PC-3 (cell line): Measurements from ENCODE around the gene NR3C1. TPM values are rescaled to one million over a fixed set of nuclear protein-coding genes. Genes with fewer than 3 reads are reported as not detected.

Experiments used
- ATAC-seq: fragments of 200-7000 bp; cut with Tn5 transposase; 2 replicates; pipeline ENCODE4 v1.9.1; 2020; ENCODE audit warnings: mild to moderate bottlenecking, moderate library complexity
- BruUV-seq: library from RNA; stranded (reverse); fragments of 400-500 nt; replicated peaks from 2 replicates; lab custom pipeline; 2021; lab: Mats Ljungman, UMichigan
- CTCF ChIA-PET: fragments of 300-600 bp; sonication (Branson Sonifier 250); formaldehyde crosslinking; loops from one replicate; lab custom pipeline; 2022; ENCODE audit warnings: antibody characterized with exemption; lab: Charles Lee
- POLR2A ChIA-PET: fragments of 300-600 bp; sonication (Branson Sonifier 250); formaldehyde crosslinking; loops from one replicate; lab custom pipeline; 2022; ENCODE audit warnings: antibody characterized with exemption; ENCODE audit not compliant: unreplicated experiment; lab: Charles Lee
- DNase-seq: peaks from one replicate; pipeline ENCODE4 v3.0.0-alpha.2; 2015
- H2AFZ ChIP-seq: fragments of 300-600 bp; sonication (generic); 2 replicates; pipeline ENCODE4 v1.6.0; 2016; ENCODE audit warnings: antibody characterized with exemption, low read length
- H3F3A ChIP-seq: fragments of 300-600 bp; sonication (generic); one replicate; pipeline ENCODE4 v1.6.0; 2017; ENCODE audit warnings: antibody characterized with exemption, low read length, control low read depth, mild to moderate bottlenecking; ENCODE audit not compliant: unreplicated experiment
- H3K27ac ChIP-seq: fragments of 300-600 bp; sonication (generic); 2 replicates; pipeline ENCODE4 v1.5.1; 2016; ENCODE audit warnings: mild to moderate bottlenecking, low read length
- H3K27me3 ChIP-seq: fragments of 300-600 bp; sonication (generic); 2 replicates; pipeline ENCODE4 v1.6.1; 2016; ENCODE audit warnings: low read length, mixed read lengths
- H3K36me3 ChIP-seq: fragments of 300-600 bp; sonication (generic); 2 replicates; pipeline ENCODE4 v1.6.1; 2016; ENCODE audit warnings: low read depth, mixed run types, low read length, mixed read lengths
- H3K4me1 ChIP-seq: fragments of 300-600 bp; sonication (generic); 2 replicates; pipeline ENCODE4 v1.5.1; 2016; ENCODE audit warnings: low read length; ENCODE audit not compliant: insufficient read depth
- H3K4me2 ChIP-seq: fragments of 300-600 bp; sonication (generic); 2 replicates; pipeline ENCODE4 v1.6.0; 2016; ENCODE audit warnings: low read length
- H3K4me3 ChIP-seq: fragments of 300-600 bp; sonication (generic); 2 replicates; pipeline ENCODE4 v1.5.1; 2016; ENCODE audit warnings: mild to moderate bottlenecking, low read length, mixed read lengths
- H3K79me2 ChIP-seq: fragments of 300-600 bp; sonication (generic); 2 replicates; pipeline ENCODE4 v1.6.1; 2017; ENCODE audit warnings: low read length, mixed read lengths
- H3K9ac ChIP-seq: fragments of 300-600 bp; sonication (generic); 2 replicates; pipeline ENCODE4 v1.6.0; 2016; ENCODE audit warnings: mild to moderate bottlenecking, low read length
- H3K9me2 ChIP-seq: fragments of 300-600 bp; sonication (generic); replicated peaks from 2 replicates; pipeline ENCODE4 v1.6.1; 2016; ENCODE audit warnings: mixed run types, low read length, mixed read lengths
- H3K9me3 ChIP-seq: fragments of 300-600 bp; sonication (generic); 2 replicates; pipeline ENCODE4 v1.6.1; 2016; ENCODE audit warnings: low read length, mixed read lengths
- H4K20me1 ChIP-seq: fragments of 300-600 bp; sonication (generic); 2 replicates; pipeline ENCODE4 v1.6.1; 2016; ENCODE audit warnings: low read length, mixed read lengths
- EZH2 ChIP-seq: fragments of 300-600 bp; sonication (generic); IDR thresholded peaks from one replicate; pipeline ENCODE4 v1.6.1; 2017; ENCODE audit warnings: antibody characterized with exemption, mild to moderate bottlenecking, low read length; ENCODE audit not compliant: unreplicated experiment
- EZH2phosphoT487 ChIP-seq: fragments of 300-600 bp; sonication (generic); IDR thresholded peaks from 2 replicates; pipeline ENCODE4 v1.6.1; 2018; ENCODE audit warnings: mild to moderate bottlenecking, antibody characterized with exemption, low read length, borderline replicate concordance
- intact Hi-C: fragments of 100-400 bp; cut with micrococcal nuclease; formaldehyde crosslinking; loops from 2 replicates; pipeline ENCODE4 v1.9.0; 2023
- total RNA-seq: library from RNA; depleted of rRNA; stranded (reverse); fragments of >200 nt; gene quantifications from 2 replicates; pipeline ENCODE4 v1.2.3, GENCODE V29; 2014
- TF ChIP-seq, protein P1 (sequence below): fragments of 300-600 bp; sonication (generic); conservative IDR thresholded peaks from 2 replicates; pipeline ENCODE4 v1.5.1; 2017; ENCODE audit warnings: antibody characterized with exemption, low read depth, mild to moderate bottlenecking, low read length

Gene NR3C1
- total RNA-seq, 1 experiment from 2014 or later = 13.0 TPM

DNA sequence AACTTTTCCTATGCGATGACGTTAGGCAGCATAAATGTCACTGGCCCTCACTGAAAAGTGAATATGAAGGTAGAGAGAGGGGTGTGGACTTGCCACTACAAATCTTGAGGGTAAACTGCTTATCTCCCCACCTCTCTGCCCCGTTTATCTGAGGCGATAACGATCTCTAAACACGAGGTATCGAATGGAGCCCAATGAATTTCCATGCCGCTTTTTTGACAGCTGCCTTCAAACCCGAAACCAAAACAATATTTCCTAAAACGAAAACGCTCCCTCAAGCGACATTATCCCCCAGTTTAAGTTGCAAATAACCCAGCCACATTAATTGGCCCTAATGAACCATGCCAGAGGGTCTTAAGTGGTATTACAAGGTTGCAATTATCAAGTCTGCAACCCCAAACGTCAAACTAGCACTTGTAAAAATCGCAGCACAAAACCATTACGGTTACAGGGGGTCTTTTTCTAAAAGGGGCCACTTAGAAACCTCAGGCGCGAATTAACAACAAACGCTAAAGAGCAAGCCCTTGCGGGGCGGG lies 1.4 kb downstream of the NR3C1 start:
- TSS peak; percentile 26 for BruUV-seq
- peaks cover 63% of the 10 kb centered on the region for H3K79me2 ChIP-seq
- ChIA-PET CTCF (no interaction called here), POLR2A (no interaction called here)
- H3K9me3 ChIP-seq = no peaks in the 10 kb centered on the region
- no peaks in the 10 kb centered on the region for H3F3A ChIP-seq
- intact Hi-C loops = loop anchor here (2.0 to 5.0 kb wide), 8 partner anchors 89 to 780 kb away; no protein-coding TSS in a partner anchor
- no peak overlapping the region for H2AFZ ChIP-seq
- peak overlapping the region; percentile 92 for H3K4me3 ChIP-seq
- H3K27ac ChIP-seq = peak overlapping the region; percentile 91
- H3K4me2 ChIP-seq = peak overlapping the region; percentile 98
- H4K20me1 ChIP-seq = peaks cover 53% of the 10 kb centered on the region
- H3K27me3 ChIP-seq = no peaks in the 10 kb centered on the region
- DNase-seq = peak; percentile 21
- peaks cover 11% of the 10 kb centered on the region for H3K36me3 ChIP-seq
- peak overlapping the region; percentile 99 for H3K9ac ChIP-seq
- no peaks in the 10 kb centered on the region for H3K9me2 ChIP-seq
- ATAC-seq = no peak
- no peak for TF ChIP-seq EZH2phosphoT487
- TF ChIP-seq EZH2 = no peak
- TF ChIP-seq, protein P1, sequence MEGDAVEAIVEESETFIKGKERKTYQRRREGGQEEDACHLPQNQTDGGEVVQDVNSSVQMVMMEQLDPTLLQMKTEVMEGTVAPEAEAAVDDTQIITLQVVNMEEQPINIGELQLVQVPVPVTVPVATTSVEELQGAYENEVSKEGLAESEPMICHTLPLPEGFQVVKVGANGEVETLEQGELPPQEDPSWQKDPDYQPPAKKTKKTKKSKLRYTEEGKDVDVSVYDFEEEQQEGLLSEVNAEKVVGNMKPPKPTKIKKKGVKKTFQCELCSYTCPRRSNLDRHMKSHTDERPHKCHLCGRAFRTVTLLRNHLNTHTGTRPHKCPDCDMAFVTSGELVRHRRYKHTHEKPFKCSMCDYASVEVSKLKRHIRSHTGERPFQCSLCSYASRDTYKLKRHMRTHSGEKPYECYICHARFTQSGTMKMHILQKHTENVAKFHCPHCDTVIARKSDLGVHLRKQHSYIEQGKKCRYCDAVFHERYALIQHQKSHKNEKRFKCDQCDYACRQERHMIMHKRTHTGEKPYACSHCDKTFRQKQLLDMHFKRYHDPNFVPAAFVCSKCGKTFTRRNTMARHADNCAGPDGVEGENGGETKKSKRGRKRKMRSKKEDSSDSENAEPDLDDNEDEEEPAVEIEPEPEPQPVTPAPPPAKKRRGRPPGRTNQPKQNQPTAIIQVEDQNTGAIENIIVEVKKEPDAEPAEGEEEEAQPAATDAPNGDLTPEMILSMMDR = no peak
- H3K4me1 ChIP-seq = peaks cover 48% of the 10 kb centered on the region

DNA sequence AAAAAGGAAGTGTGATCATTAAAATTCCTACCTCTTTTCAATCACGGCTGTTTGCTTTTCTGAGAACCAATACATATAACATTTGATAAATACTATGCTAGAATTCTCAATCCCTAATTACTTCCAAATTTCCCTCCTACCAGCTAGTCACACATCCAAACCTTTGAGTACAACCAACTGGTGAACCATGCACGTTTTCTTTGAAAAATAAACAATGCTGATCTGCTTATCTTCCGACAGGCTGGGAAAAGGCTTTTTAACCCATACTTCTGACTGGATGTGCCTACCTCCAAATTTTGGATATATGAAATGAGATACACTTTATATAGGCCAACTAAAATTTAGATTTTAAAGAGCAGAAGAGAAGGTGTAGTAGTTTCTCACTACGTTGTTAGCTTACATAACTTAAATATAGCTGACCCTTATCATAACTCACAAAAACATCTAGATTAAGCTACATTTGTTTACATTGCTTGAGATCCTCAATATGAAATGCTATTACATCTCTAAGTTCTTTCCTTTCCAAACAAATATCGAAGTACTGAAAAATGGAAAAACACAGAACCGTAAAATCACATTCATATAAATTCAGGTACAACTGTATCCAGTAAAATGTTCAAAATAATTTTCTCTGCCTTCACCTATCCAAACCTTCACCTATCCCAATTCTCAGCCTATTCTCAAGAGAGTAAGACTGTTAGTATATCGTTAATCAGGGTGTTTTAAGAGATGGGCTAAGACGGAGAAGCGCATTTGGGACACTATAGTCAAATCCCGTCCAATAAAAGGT lies 2.1 kb downstream of the NR3C1 start:
- H3K9me3 ChIP-seq = no peaks in the 10 kb centered on the region
- no TSS peak for BruUV-seq
- H3K79me2 ChIP-seq = peaks cover 70% of the 10 kb centered on the region
- H3K4me2 ChIP-seq = peak overlapping the region; percentile 98
- CTCF ChIA-PET = no interaction called here
- H3K4me3 ChIP-seq = peak overlapping the region; percentile 92
- peak overlapping the region; percentile 91 for H3K27ac ChIP-seq
- TF ChIP-seq, protein P1 = no peak
- TF ChIP-seq EZH2phosphoT487 = no peak
- no peak for TF ChIP-seq EZH2
- H3K9me2 ChIP-seq = no peaks in the 10 kb centered on the region
- no peak overlapping the region for H2AFZ ChIP-seq
- POLR2A ChIA-PET = no interaction called here
- H3F3A ChIP-seq = no peaks in the 10 kb centered on the region
- peaks cover 11% of the 10 kb centered on the region for H3K36me3 ChIP-seq
- peaks cover 57% of the 10 kb centered on the region for H4K20me1 ChIP-seq
- peak overlapping the region; percentile 99 for H3K9ac ChIP-seq
- no peaks in the 10 kb centered on the region for H3K27me3 ChIP-seq
- ATAC-seq (no peak), DNase-seq (no peak)
- H3K4me1 ChIP-seq = peaks cover 55% of the 10 kb centered on the region
- intact Hi-C loops = loop anchor here (2.0 to 5.0 kb wide), 8 partner anchors 89 to 781 kb away; no protein-coding TSS in a partner anchor
